ENCODE measurements around the gene KDM2A. TPM values are rescaled to one million over a fixed set of nuclear protein-coding genes. Genes with fewer than 3 reads are reported as not detected.
A peak's percentile ranks its signal among the peaks of the same experiment; 100 is the strongest.

KDM2A gene
- total and polyA plus RNA-seq, 2 of the 13 experiments (the other 11 are each of a cell fraction or from before 2014, with no cell fraction given): 31.3 to 31.4 TPM

GRCh38 chr11:67288452-67289225, 169.6 kb downstream of the KDM2A start (continued):
- TF ChIP-seq RFXAP (CRISPR knock-in tag; IDR thresholded peaks at IDR 0.05; ENCODE audit: borderline replicate concordance) (peak; percentile 51; the same call in 1 of the 2 replicates), BORCS8-MEF2B (CRISPR knock-in tag; IDR thresholded peaks at IDR 0.05) (peak; percentile 94), E2F2 (CRISPR knock-in tag; IDR thresholded peaks at IDR 0.05; ENCODE audit: borderline replicate concordance) (no peak), ZNF414 (CRISPR knock-in tag; IDR thresholded peaks at IDR 0.05) (peak; percentile 97), RFX5 (IDR thresholded peaks at IDR 0.05; ENCODE audit: low read depth, low read length) (peak; percentile 11; the same call in 1 of the 2 replicates), ZBTB7A (CRISPR knock-in tag; IDR thresholded peaks at IDR 0.05) (no peak), ZNF841 (CRISPR knock-in tag; IDR thresholded peaks at IDR 0.05; ENCODE audit: borderline replicate concordance) (no peak), GPBP1L1 (CRISPR knock-in tag; IDR thresholded peaks at IDR 0.05) (no peak), MLX (CRISPR knock-in tag; IDR thresholded peaks at IDR 0.05) (peak; percentile 36), TSC22D2 (CRISPR knock-in tag; IDR thresholded peaks at IDR 0.05; ENCODE audit: borderline replicate concordance) (no peak), PLSCR1 (CRISPR knock-in tag; IDR thresholded peaks at IDR 0.05; ENCODE audit: borderline replicate concordance) (no peak; the same call in 1 of the 2 replicates), ZNF839 (CRISPR knock-in tag; IDR thresholded peaks at IDR 0.05; ENCODE audit: borderline replicate concordance) (peak; percentile 83; the same call in 1 of the 2 replicates), SRSF4 (IDR thresholded peaks at IDR 0.05; ENCODE audit: low read depth, low read length, poor library complexity, severe bottlenecking) (no peak), ZNF574 (CRISPR knock-in tag; IDR thresholded peaks at IDR 0.05) (peak; percentile 72), ISX (CRISPR knock-in tag; conservative IDR thresholded peaks at IDR 0.05) (peak; percentile 94), HCFC1 (IDR thresholded peaks at IDR 0.05; ENCODE audit: low read depth, low read length) (no peak; the same call in 1 of the 2 replicates), NFATC3 (CRISPR knock-in tag; IDR thresholded peaks at IDR 0.05) (peak; percentile 66; the same call in 1 of the 2 replicates), HDAC6 (IDR thresholded peaks at IDR 0.05; ENCODE audit: low read depth, low read length) (no peak), FOXA3 (CRISPR knock-in tag; IDR thresholded peaks at IDR 0.05) (peak; percentile 3; the same call in 1 of the 2 replicates), IRX3 (CRISPR knock-in tag; IDR thresholded peaks at IDR 0.05; ENCODE audit: borderline replicate concordance, low read depth) (no peak), ZIK1 (CRISPR knock-in tag; IDR thresholded peaks at IDR 0.05; ENCODE audit: borderline replicate concordance, low read depth) (peak; percentile 47; the same call in 1 of the 2 replicates)
